Breast epithelium (tissue), 3 donors: ENCODE measurements around the gene IMMP2L.

Experiments
- CTCF ChIP-seq, 3 donors: fragments of 450-650 bp; IDR thresholded peaks; one replicate each; pipeline ENCODE4 v1.5.1; 2016 to 2017; ENCODE audit warnings: antibody characterized with exemption in 3 of 3, mild to moderate bottlenecking in 3 of 3, moderate library complexity in 3 of 3
- POLR2A ChIP-seq: fragments of 450-650 bp; IDR thresholded peaks from one replicate; pipeline ENCODE4 v1.6.1; 2016; ENCODE audit warnings: antibody characterized with exemption, mild to moderate bottlenecking, moderate library complexity

- no peak for TF ChIP-seq CTCF (IDR thresholded peaks at IDR 0.05)
- no peak for TF ChIP-seq POLR2A
Observed at GRCh38 chr7:111485701-111486380, 76.5 kb downstream of the IMMP2L start.
